Stimulated activated memory B cell treated with anti-CD40 and anti-IgM and Interleukin-4, amounts not matched to agents 10 μg/mL and 1 μg/mL and 100 μg/mL, for 72 hours (primary cell): ENCODE results near the gene DNAJC5.
"Not testable (repeated sequence)": the region's sequence is repeated elsewhere in the genome, so short reads cannot be mapped to it uniquely, and the experiment has no call there.

Source experiments
- ATAC-seq: fragments of 150-1000 bp; cut with Tn5 transposase; 2 replicates; pipeline ENCODE4 v1.10.0; 2021
- H3K27ac Mint-ChIP-seq: one replicate; pipeline ENCODE4 v1.8.0; 2022; ENCODE audit warnings: mild to moderate bottlenecking, mixed read lengths
- H3K27me3 Mint-ChIP-seq: one replicate; pipeline ENCODE4 v1.8.0; 2022; ENCODE audit warnings: mixed read lengths
- H3K36me3 Mint-ChIP-seq: one replicate; pipeline ENCODE4 v1.8.0; 2022; ENCODE audit warnings: mixed read lengths
- H3K4me1 Mint-ChIP-seq: one replicate; pipeline ENCODE4 v1.8.0; 2022; ENCODE audit warnings: mixed read lengths
- H3K4me3 Mint-ChIP-seq: one replicate; pipeline ENCODE4 v1.8.0; 2022; ENCODE audit warnings: mild to moderate bottlenecking, moderate library complexity, mixed read lengths
- H3K9me3 Mint-ChIP-seq: one replicate; pipeline ENCODE4 v1.8.0; 2022; ENCODE audit warnings: mixed read lengths

DNAJC5 gene

GRCh38 chr20:63894358-63895201, at the start of gene DNAJC5:
DNAJC5 (plus strand) TSS chr20:63895126; CDS start chr20:63928346, 33,220 bp downstream.
- peak; percentile 94 for ATAC-seq
- Mint-ChIP-seq H3K4me1 (peaks cover 47% of the 10 kb centered on the region), H3K4me3 (peak within 1 kb of the TSS; percentile 81), H3K9me3 (no peaks in the 10 kb centered on the region), H3K36me3 (peaks cover 18% of the 10 kb centered on the region), H3K27me3 (no peaks in the 10 kb centered on the region), H3K27ac (peak within 1 kb of the TSS; percentile 91)

- ATAC-seq, result no peak
- Mint-ChIP-seq H3K4me1 (peaks cover 37% of the 10 kb centered on the region), H3K27me3 (peaks cover 17% of the 10 kb centered on the region), H3K4me3 (no peak overlapping the region), H3K9me3 (no peaks in the 10 kb centered on the region), H3K36me3 (no peaks in the 10 kb centered on the region), H3K27ac (no peak overlapping the region)
These were observed 48.7 kb upstream of the DNAJC5 start for GRCh38 chr20:63846128-63846771.

- no peak for ATAC-seq
- Mint-ChIP-seq H3K4me3 (no peak overlapping the region), H3K27ac (no peak overlapping the region), H3K4me1 (peaks cover 37% of the 10 kb centered on the region), H3K9me3 (no peaks in the 10 kb centered on the region), H3K36me3 (no peaks in the 10 kb centered on the region), H3K27me3 (peaks cover 17% of the 10 kb centered on the region)
These were observed 48.1 kb upstream of the DNAJC5 start for GRCh38 chr20:63846888-63847236.

- Mint-ChIP-seq H3K4me3 (no peak overlapping the region), H3K27me3 (peaks cover 17% of the 10 kb centered on the region), H3K9me3 (no peaks in the 10 kb centered on the region), H3K4me1 (peaks cover 32% of the 10 kb centered on the region), H3K36me3 (peaks cover 4% of the 10 kb centered on the region), H3K27ac (no peak overlapping the region)
- ATAC-seq, result no peak
These were observed 47.5 kb upstream of the DNAJC5 start for GRCh38 chr20:63847237-63848002.

- no peak for ATAC-seq
- Mint-ChIP-seq H3K4me1 (peaks cover 31% of the 10 kb centered on the region), H3K9me3 (no peaks in the 10 kb centered on the region), H3K27me3 (peaks cover 19% of the 10 kb centered on the region), H3K36me3 (peaks cover 5% of the 10 kb centered on the region), H3K4me3 (no peak overlapping the region), H3K27ac (no peak overlapping the region)
These were observed 46.7 kb upstream of the DNAJC5 start for GRCh38 chr20:63848003-63848911.

GRCh38 chr20:63850689-63851547, 44.0 kb upstream of the DNAJC5 start:
- Mint-ChIP-seq H3K36me3 (peaks cover 5% of the 10 kb centered on the region), H3K4me3 (peak overlapping the region; percentile 22), H3K27me3 (peaks cover 28% of the 10 kb centered on the region), H3K9me3 (no peaks in the 10 kb centered on the region), H3K4me1 (peaks cover 30% of the 10 kb centered on the region), H3K27ac (peak overlapping the region; percentile 59)
- ATAC-seq, result peak; percentile 92

- peak overlapping the region; percentile 59 for H3K27ac Mint-ChIP-seq
- not testable (repeated sequence) for H3K36me3 Mint-ChIP-seq, ATAC-seq, H3K9me3 Mint-ChIP-seq, H3K4me3 Mint-ChIP-seq
- peaks cover 33% of the 10 kb centered on the region for H3K27me3 Mint-ChIP-seq
- peaks cover 28% of the 10 kb centered on the region for H3K4me1 Mint-ChIP-seq
These were observed 43.4 kb upstream of the DNAJC5 start for GRCh38 chr20:63851548-63851943.

GRCh38 chr20:63853733-63854068, 41.2 kb upstream of the DNAJC5 start:
- not testable (repeated sequence) for H3K4me3 Mint-ChIP-seq, H3K36me3 Mint-ChIP-seq, ATAC-seq, H3K9me3 Mint-ChIP-seq
- Mint-ChIP-seq H3K27ac (peak overlapping the region; percentile 64), H3K27me3 (peaks cover 38% of the 10 kb centered on the region), H3K4me1 (peaks cover 49% of the 10 kb centered on the region)

- Mint-ChIP-seq H3K4me3 (no peak overlapping the region), H3K36me3 (peaks cover 5% of the 10 kb centered on the region), H3K27ac (peak overlapping the region; percentile 64), H3K4me1 (peaks cover 54% of the 10 kb centered on the region), H3K9me3 (no peaks in the 10 kb centered on the region), H3K27me3 (peaks cover 38% of the 10 kb centered on the region)
- ATAC-seq, result no peak
These were observed 40.7 kb upstream of the DNAJC5 start for GRCh38 chr20:63854069-63854765.

GRCh38 chr20:63854766-63855362, 40.1 kb upstream of the DNAJC5 start:
- no peaks in the 10 kb centered on the region for H3K9me3 Mint-ChIP-seq
- peaks cover 5% of the 10 kb centered on the region for H3K36me3 Mint-ChIP-seq
- peaks cover 58% of the 10 kb centered on the region for H3K4me1 Mint-ChIP-seq
- H3K27ac Mint-ChIP-seq, result peak overlapping the region; percentile 64
- H3K4me3 Mint-ChIP-seq, result no peak overlapping the region
- H3K27me3 Mint-ChIP-seq, result peaks cover 38% of the 10 kb centered on the region
- ATAC-seq, result no peak

- Mint-ChIP-seq H3K27me3 (peaks cover 38% of the 10 kb centered on the region), H3K27ac (no peak overlapping the region), H3K9me3 (no peaks in the 10 kb centered on the region), H3K4me1 (peaks cover 59% of the 10 kb centered on the region), H3K36me3 (peaks cover 8% of the 10 kb centered on the region), H3K4me3 (no peak overlapping the region)
- ATAC-seq, result no peak
These were observed 39.4 kb upstream of the DNAJC5 start for GRCh38 chr20:63855363-63856097.

GRCh38 chr20:63856098-63856511, 38.8 kb upstream of the DNAJC5 start:
- peaks cover 35% of the 10 kb centered on the region for H3K27me3 Mint-ChIP-seq
- peaks cover 14% of the 10 kb centered on the region for H3K36me3 Mint-ChIP-seq
- no peak overlapping the region for H3K27ac Mint-ChIP-seq
- H3K4me1 Mint-ChIP-seq, result peaks cover 59% of the 10 kb centered on the region
- H3K4me3 Mint-ChIP-seq, result no peak overlapping the region
- no peak for ATAC-seq
- H3K9me3 Mint-ChIP-seq, result no peaks in the 10 kb centered on the region
